NCI-H2227 treated with DMSO at 0.1 percent for 48 hours (cell line): ENCODE measurements around the gene OTOP2.
A peak's percentile ranks its signal among the peaks of the same experiment; 100 is the strongest.
"Not testable (repeated sequence)": the region's sequence is repeated elsewhere in the genome, so short reads cannot be mapped to it uniquely, and the experiment has no call there.

Source experiments
- DNase-seq: peaks from one replicate; lab custom pipeline; 2025; lab: John Stamatoyannopoulos, UW

The OTOP2 gene

DNA sequence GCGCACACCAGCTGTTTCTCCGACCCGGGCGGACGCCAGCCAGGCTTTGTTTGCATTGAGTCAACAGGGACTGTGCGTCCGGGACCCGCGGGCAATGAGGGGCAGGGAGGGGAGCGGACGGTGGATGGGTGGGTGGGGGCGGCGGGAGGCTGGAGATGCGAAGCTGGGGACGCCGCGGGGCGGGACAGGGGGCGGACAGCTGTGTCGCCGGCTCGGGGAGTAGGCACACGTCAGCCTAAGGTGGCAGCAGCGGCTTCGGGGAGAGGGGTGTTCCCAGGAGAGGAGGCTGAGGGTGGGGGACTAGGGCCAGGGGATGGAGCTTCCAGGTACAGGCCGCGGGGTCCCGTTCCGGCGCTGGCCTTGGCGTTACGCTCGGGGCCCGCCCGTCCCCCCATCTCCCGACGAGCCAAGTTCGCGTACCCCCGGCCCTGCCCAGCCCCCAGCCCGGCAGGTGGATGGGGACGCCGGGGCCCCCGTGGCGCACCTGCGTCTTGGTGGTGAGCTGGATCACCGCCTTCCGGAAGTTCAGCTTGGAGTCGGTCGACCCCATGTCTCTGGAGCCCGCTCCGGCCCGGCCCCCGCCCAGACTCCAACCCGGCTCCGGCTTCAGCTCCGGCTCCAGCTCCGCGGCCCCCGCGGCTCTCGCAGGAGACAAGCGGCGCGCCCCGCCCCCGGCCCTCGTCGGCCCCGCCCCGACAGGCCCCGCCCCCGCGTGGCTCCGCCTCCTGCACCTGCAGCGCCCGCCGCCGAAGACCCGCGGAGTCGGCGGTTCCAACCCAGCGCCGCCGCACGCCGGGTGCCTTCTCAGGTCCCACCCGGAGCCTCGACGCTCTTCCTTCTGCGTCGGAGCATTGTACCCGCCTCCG is 48.3 kb downstream of the OTOP2 start, which contains the start of gene HID1:
Gene HID1, minus strand, starts transcription at position 653 of the 866 bp plus-strand sequence. Its CDS starts 103 bp downstream, at position 550.
- peak; percentile 45 for DNase-seq

DNA sequence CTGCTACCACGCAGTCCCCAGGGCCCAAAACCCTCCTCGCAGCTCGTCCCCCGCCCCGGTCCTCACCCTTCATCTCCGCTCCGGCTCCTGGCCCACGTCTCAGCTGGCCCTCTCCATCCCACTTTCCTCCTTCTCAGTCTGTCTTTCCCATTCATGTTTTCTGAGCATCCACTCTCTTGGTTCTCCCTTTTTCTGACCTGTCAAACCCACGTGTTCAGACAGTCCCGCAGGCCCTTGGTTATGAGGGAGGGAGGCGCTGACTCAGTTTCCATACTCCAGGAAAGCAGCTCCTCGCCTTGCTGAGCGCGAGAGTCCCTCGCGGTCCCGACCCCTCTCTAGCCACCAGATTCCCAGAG is 48.9 kb downstream of the OTOP2 start:
- DNase-seq: no peak

DNA sequence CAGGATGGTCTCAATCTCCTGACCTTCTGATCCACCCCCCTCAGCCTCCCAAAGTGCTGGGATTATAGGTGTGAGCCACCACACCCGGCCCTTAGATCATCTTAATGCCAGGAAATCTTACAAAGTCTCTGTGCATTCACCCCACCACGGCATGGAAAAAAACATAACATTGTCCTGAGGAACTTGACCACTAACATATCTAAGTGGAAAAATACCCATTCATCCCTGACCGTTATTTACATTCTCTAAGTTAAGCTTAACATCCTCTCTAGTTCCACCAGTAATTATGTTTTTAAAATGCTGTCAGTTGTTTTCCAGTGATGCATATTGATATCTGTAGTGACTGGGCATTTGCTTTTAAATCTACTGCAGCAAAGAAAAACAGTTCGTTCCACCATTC is 51.9 kb downstream of the OTOP2 start:
- no peak for DNase-seq

DNA sequence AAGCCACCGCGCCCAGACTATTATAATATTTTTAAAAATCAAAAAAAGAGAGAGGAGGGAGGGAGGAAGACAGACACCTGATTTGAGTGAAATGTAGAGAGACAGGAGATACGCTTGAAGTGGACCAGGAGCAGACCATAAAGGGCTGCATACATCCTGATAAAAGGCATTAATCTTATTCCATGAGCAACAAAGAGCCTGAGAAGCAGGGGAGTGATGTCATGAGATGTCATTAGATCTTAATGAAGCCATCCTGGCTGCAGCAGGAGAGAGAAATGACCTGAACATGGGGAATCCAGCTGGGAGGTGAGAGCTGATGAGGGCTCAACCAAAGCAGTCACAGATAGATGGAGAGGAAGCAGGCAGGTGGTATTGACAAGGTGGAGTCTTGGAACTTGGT is 53.7 kb downstream of the OTOP2 start:
- no peak for DNase-seq

DNA sequence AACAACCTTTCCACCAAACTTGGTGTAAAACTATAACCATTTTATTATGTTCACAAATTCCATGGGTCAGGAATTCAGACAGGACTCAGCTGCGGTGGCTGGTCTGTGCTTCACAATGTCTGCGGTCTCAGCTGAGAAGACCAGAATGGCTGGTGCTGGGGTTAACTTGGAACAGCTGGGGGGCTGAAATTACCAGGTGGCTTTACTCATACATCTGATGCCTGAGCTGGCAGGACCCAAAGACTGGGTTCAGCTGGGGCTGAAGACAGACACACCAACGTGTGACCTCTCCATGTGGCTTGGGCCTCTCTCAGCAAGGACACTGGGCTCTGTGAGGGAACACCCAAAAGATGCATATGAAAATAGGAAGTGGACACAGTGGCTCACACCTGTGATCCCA is 54.2 kb downstream of the OTOP2 start:
- no peak for DNase-seq

DNA sequence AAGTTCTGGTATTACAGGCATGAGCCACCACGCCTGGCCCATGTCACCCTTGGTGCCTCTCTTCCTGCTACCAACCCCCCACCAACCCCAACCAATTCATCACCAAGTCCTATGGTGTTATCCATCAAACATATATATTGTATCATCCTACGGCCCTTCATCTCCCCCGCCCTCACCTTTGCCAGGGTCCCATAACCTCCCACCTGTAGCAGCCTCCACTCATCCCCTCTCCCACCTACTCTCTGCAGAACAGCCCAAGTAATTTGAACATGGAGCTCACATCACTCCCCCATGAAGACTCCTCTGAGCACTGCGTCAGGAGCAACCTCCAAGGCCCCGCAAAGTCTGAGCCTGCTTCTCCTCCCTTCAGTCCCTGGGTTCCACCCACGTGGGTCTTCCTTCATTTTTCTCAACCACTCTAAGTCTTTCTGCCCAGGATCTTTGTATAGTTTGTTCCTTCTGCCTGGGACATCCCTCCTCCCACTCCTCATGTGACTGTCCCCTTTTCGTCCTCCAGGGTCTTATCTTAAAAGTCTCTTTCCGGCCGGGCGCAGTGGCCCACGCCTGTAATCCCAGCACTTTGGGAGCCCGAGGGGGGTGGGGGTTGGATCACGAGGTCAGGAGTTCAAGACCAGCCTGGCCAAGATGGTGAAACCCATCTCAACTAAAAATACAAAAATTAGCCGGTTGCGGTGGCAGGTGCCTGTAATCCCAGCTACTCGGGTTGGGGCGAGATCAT is 55.5 kb downstream of the OTOP2 start:
- DNase-seq: no peak

DNA sequence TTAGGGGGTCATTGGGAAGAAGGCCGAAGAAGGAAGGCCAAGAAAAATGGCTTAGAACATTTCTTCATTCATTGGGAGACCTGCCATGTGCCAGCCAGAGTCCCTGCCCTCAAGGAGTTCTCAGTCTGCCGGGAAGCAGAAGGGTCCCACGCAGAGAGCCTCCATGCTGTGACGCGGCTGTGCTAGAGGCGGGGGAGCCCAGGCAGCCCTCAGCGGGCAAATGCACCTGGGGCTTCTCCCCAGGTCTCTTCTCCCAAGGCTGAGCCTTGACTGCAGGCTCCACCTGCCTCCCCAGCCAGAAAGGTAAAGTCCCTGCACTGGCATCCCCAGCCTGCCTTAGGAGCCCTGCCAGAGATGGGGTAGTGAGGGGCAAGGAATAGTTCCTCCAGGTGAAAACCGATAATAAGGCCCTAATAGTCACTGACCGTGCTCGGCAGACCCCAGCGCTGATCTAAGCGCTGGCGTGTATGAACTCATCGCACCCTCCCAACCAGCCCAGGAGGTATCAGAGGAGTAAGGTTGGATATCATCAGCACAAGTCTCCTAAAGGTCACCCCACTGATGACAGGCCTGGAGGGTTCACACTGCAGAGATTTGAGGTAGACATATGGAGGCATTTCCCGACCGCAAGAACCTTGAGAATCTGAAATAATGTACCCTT is 57.4 kb downstream of the OTOP2 start:
- no peak for DNase-seq

DNA sequence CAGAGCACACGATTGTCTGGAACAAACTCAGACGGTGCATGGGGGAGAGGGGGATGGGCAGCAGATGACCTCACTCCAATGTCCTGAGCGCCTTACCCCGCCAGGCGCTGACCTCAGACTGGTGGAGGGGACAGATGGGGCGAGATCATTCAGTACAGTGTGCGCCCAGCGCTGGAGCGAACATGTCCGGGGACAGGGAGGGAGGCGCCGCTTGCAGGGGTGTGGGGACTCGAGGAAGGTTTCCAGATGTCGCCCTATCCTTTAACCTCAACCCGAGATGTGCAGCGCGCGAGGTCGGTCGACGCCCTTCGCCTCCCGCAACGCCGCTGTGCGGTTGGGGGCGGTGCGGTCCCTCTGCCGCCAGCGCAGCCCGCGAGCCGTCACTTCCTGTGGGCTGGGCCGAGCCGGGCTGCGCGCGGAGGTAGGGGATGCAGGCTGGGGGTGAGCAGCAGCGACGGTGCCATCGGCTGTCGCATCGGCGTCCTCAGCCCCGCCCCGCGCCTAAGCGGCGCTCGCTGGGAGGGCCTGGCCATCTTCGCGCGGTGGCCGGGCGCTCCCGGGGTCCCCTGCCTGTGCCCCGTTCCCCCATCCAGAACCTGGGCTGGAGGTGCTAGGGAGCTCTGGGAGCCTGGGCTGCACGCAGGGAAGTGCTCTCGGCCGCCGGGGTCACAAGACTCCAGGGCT is 58.0 kb downstream of the OTOP2 start:
- peak; percentile 73 for DNase-seq

DNA sequence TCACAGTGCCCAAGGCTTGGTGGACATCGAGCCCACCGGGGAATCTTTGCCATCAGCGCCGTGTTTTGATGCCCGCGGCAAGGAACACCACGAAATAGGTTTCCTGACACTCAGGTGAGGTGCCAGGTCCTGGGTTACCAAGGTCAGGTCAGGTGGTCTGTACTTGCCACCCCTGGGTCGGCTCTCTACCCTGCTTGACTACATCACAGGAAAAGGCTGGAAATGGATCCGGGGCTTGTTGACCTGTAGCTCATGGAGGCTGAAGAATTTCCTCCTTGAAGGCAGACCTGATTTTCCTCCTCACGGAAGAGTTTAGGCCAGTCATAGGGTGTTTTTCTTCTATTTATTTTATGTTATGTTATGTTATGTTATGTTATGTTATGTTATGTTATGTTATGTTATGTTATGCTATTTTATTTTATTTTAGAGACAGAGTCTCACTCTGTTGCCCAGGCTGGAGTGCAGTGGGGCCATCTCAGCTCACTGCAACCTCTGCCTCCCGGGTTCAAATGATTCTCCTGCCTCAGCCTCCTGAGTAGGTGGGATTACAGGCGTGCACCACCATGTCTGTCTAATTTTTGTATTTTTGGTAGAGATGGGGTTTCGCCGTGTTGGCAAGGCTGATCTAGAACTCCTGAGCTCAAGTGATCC is 58.7 kb downstream of the OTOP2 start:
- DNase-seq: not testable (repeated sequence)
